ENCODE results near the gene COLEC12. TPM values are rescaled to one million over a fixed set of nuclear protein-coding genes. Genes with fewer than 3 reads are reported as not detected.
A peak's percentile ranks its signal among the peaks of the same experiment; 100 is the strongest.

Gene COLEC12
- polyA plus RNA-seq (ENCODE audit: insufficient read length in 3 of 3) = 10 to 100 TPM; 20.9 to 28.6 (median 25.4) TPM
- long read RNA-seq, donor 1, full-length matches to known transcripts = 4 of 38 reads
- long read RNA-seq, donor 1, partial matches to known transcripts = 34 of 38 reads
- long read RNA-seq, donor 1, other reads (novel, unspliced or antisense) = 0 of 38 reads
- long read RNA-seq, donor 2, full-length matches to known transcripts = 7 of 41 reads
- long read RNA-seq, donor 2, partial matches to known transcripts = 34 of 41 reads
- long read RNA-seq, donor 2, other reads (novel, unspliced or antisense) = 0 of 41 reads
- long read RNA-seq, donor 3, full-length matches to known transcripts = 8 of 26 reads
- long read RNA-seq, donor 3, partial matches to known transcripts = 18 of 26 reads
- long read RNA-seq, donor 3, other reads (novel, unspliced or antisense) = 0 of 26 reads
- long read RNA-seq, donor 4, full-length matches to known transcripts = 8 of 37 reads
- long read RNA-seq, donor 4, partial matches to known transcripts = 29 of 37 reads
- long read RNA-seq, donor 4, other reads (novel, unspliced or antisense) = 0 of 37 reads
- long read RNA-seq, donor 5, full-length matches to known transcripts = 5 of 5 reads
- long read RNA-seq, donor 5, partial matches to known transcripts = 0 of 5 reads
- long read RNA-seq, donor 5, other reads (novel, unspliced or antisense) = 0 of 5 reads
- long read RNA-seq, donor 6, full-length matches to known transcripts = 2 of 14 reads
- long read RNA-seq, donor 6, partial matches to known transcripts = 12 of 14 reads
- long read RNA-seq, donor 6, other reads (novel, unspliced or antisense) = 0 of 14 reads
- long read RNA-seq, donor 7, full-length matches to known transcripts = 9 of 84 reads
- long read RNA-seq, donor 7, partial matches to known transcripts = 75 of 84 reads
- long read RNA-seq, donor 7, other reads (novel, unspliced or antisense) = 0 of 84 reads
- long read RNA-seq, donor 8, full-length matches to known transcripts = 3 of 17 reads
- long read RNA-seq, donor 8, partial matches to known transcripts = 14 of 17 reads
- long read RNA-seq, donor 8, other reads (novel, unspliced or antisense) = 0 of 17 reads
- long read RNA-seq, donor 9, full-length matches to known transcripts = 5 of 45 reads
- long read RNA-seq, donor 9, partial matches to known transcripts = 40 of 45 reads
- long read RNA-seq, donor 9, other reads (novel, unspliced or antisense) = 0 of 45 reads
- long read RNA-seq, donor 10, full-length matches to known transcripts = 4 of 32 reads
- long read RNA-seq, donor 10, partial matches to known transcripts = 28 of 32 reads
- long read RNA-seq, donor 10, other reads (novel, unspliced or antisense) = 0 of 32 reads
- long read RNA-seq, donor 11, full-length matches to known transcripts = 5 of 26 reads
- long read RNA-seq, donor 11, partial matches to known transcripts = 21 of 26 reads
- long read RNA-seq, donor 11, other reads (novel, unspliced or antisense) = 0 of 26 reads
- long read RNA-seq, donor 12, full-length matches to known transcripts = 7 of 36 reads
- long read RNA-seq, donor 12, partial matches to known transcripts = 29 of 36 reads
- long read RNA-seq, donor 12, other reads (novel, unspliced or antisense) = 0 of 36 reads
- long read RNA-seq, donor 13, full-length matches to known transcripts = 5 of 16 reads
- long read RNA-seq, donor 13, partial matches to known transcripts = 11 of 16 reads
- long read RNA-seq, donor 13, other reads (novel, unspliced or antisense) = 0 of 16 reads
- long read RNA-seq, donor 14 = 0 reads
- long read RNA-seq, donor 15 = 0 reads
- long read RNA-seq, donor 16, full-length matches to known transcripts = 5 of 35 reads
- long read RNA-seq, donor 16, partial matches to known transcripts = 30 of 35 reads
- long read RNA-seq, donor 16, other reads (novel, unspliced or antisense) = 0 of 35 reads

- DNase-seq = no peak
Measured at GRCh38 chr18:500632-501405, at the start of gene COLEC12. Gene COLEC12 (minus strand): TSS chr18:500701. CDS start chr18:500514, 187 bp downstream.

- DNase-seq = no peak
Measured at GRCh38 chr18:549967-550366, 49.5 kb upstream of the COLEC12 start.

- no peak for DNase-seq
Measured at GRCh38 chr18:543447-544078, 43.1 kb upstream of the COLEC12 start.

- no peak for DNase-seq
Measured at GRCh38 chr18:533995-534601, 33.6 kb upstream of the COLEC12 start.

- no peak for DNase-seq
Measured at GRCh38 chr18:532632-533031, 32.1 kb upstream of the COLEC12 start.

DNA sequence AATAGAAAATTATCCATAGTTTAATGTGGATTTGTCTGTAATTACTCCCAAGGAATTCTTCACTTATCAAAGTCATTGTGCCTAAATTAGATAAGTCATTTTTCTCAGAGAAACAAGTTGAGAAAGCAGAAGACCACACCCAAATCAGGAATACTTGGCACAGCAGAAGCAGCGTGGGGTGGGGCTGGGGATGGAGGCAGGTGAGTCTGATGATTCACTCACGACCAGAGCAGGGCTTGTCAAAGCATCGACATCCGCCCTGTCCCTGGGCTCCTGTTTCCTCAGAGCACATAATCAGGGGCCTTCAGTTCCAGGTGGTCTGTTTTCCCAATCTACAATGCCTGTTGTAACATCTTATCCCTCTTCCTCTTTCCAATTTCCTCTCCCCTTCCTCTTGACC, 31.5 kb upstream of the COLEC12 start:
- DNase-seq = no peak

GRCh38 chr18:527146-527545, 26.6 kb upstream of the COLEC12 start:
- DNase-seq = no peak

DNA sequence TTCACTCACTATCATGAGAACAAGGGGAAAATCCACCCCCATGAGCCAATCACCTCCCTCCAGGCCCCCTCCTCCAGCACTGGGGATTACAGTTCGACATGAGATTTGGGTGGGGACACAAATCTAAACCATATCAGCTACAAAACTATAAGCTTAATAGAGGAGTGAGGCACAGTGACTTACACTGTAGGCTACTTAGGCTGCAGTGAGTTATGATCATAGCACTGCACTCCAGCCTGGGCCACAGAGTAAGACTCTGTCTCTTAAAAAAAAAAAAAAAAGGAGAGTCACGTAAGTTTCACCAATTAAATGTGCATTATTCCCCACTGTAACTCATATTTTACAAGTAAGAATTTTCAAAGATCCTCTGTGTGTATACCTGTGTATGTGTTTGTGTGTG, 26.2 kb upstream of the COLEC12 start:
- DNase-seq = no peak

GRCh38 chr18:525036-525797, 24.7 kb upstream of the COLEC12 start:
- DNase-seq = peak; percentile 53

DNA sequence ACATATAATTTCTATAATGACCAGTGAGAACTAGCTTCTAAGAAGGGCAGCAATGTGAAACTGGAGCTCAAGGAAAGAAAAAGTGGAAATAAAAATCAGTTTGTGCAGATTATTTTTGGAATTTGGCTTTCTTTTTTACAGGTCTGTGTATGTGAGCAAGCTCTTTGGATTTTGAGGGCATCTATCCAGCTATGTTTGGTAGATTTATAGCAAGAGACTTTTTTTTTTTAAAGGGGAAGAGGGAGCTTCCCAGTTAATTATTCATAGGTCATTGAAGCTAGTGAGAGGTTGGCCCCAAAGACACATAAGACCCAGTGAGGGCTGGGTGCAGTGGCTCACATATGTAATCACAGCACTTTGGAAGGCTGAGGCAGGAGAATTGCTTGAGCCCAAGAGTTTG, 24.0 kb upstream of the COLEC12 start:
- DNase-seq = peak; percentile 48

DNA sequence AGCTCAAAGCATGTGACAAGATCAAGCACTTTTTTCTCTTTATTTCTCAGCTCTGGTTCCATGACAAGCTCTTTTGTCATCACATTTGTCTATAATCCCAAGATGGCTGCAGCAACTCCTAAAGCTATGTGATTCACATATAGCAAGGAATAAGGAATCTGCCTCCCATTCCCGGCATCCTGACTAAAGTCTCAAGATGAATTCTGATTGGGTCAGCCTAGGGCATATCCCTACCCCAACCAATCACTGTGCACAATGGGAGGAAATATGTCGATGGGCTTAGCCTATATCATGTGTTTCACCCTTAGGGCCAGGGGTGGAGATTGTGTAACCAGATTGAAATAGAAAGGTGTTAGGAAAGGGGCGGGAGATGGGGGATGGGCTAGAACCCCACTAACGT, 23.1 kb upstream of the COLEC12 start:
- no peak for DNase-seq

GRCh38 chr18:519019-519879, 18.7 kb upstream of the COLEC12 start:
- peak; percentile 37 for DNase-seq

- DNase-seq = no peak
Measured at GRCh38 chr18:518081-518480, 17.6 kb upstream of the COLEC12 start.

DNA sequence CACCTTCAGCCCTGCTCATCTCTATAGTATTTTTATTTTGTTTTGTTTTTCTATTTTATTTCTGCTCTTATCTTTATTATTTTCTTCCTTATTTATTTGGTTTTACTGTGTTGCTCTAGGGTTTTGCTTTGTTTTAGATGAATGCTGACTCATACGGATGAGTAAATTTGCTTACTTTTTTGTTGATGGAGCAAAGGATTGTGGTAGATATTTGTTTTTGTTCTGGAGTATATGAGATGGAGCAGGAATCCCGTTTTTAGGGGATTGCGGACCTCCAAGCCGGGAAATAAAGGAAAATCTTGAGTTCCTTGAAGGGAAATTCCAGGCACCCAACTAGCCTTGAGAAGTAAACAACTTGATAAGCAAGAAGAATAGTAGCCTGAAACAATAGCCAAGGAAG, 15.3 kb upstream of the COLEC12 start:
- DNase-seq = no peak

GRCh38 chr18:515156-515815, 14.8 kb upstream of the COLEC12 start:
- no peak for DNase-seq

DNA sequence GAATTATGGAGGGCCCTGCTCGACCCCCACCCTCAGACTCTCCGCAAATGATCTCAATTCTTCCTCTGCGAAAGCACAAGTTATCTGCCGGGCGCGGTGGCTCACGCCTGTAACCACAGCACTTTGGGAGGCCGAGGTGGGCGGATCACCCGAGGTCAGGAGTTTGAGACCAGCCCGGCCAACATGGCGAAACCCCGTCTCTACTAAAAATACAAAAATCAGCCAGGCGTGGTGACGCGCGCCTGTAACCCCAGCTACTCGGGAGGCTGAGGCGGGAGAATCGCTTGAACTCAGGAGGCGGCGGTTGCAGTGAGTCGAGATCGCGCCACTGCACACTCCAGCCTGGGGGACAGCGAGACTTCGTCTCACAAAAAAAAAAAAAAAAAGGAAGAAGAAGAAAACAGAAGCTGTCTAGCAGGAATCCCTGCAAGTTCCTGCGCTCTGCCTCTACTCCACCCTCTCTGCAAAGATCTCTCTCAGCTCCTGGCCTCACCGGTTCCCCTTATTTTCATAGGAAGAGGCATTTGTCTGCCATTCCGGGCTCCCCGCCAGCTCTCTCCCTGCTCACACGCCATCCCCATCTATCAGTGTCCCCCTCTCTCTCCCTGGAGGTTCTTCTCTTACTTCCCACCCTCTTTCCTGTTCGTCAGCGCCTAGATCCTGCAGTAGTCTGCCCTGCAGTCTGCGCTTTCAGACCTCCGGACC, 13.5 kb upstream of the COLEC12 start:
- DNase-seq = no peak
